MM.1S (cell line): ENCODE results near the gene DISC1.

Source experiments
- EZH2 ChIP-seq: fragments of 300-600 bp; sonication (generic); optimal IDR thresholded peaks from 2 replicates; pipeline ENCODE3; 2017; ENCODE audit warnings: low read depth, mild to moderate bottlenecking, antibody characterized with exemption, low read length, mixed read lengths
- TF ChIP-seq, protein P1 (sequence below): fragments of 300-600 bp; sonication (generic); IDR thresholded peaks from 2 replicates; pipeline ENCODE4 v1.5.1; 2016; ENCODE audit warnings: antibody characterized with exemption, low read length, mixed read lengths

DNA sequence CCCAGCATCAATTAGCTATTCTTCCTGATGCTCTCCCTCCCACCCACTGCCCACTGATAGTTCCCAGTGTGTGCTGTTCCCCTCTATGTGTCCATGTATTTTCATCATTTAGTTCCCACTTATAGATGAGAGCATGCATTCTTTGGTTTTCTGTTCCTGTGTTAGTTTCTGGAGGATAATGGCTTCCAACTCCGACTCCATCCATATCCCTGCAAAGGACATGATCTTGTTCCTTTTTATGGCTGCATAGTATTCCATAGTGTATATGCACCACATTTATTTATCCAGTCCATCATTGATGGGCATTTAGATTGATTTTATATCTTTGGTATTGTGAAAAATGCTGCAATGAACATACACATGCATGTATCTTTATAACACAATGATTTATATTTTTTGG lies 30.2 kb downstream of the DISC1 start:
- no peak for TF ChIP-seq EZH2
- TF ChIP-seq, protein P1, sequence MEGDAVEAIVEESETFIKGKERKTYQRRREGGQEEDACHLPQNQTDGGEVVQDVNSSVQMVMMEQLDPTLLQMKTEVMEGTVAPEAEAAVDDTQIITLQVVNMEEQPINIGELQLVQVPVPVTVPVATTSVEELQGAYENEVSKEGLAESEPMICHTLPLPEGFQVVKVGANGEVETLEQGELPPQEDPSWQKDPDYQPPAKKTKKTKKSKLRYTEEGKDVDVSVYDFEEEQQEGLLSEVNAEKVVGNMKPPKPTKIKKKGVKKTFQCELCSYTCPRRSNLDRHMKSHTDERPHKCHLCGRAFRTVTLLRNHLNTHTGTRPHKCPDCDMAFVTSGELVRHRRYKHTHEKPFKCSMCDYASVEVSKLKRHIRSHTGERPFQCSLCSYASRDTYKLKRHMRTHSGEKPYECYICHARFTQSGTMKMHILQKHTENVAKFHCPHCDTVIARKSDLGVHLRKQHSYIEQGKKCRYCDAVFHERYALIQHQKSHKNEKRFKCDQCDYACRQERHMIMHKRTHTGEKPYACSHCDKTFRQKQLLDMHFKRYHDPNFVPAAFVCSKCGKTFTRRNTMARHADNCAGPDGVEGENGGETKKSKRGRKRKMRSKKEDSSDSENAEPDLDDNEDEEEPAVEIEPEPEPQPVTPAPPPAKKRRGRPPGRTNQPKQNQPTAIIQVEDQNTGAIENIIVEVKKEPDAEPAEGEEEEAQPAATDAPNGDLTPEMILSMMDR = no peak
